IMR-90 (cell line): Measurements from ENCODE around the gene SNTA1. TPM values are rescaled to one million over a fixed set of nuclear protein-coding genes. Genes with fewer than 3 reads are reported as not detected.

Experiments used
- ATAC-seq: fragments of 200-7000 bp; cut with Tn5 transposase; 2 replicates; pipeline ENCODE4 v1.9.1; 2020; ENCODE audit warnings: low read depth, mild to moderate bottlenecking, moderate library complexity
- BruUV-seq: library from RNA; stranded (reverse); fragments of 400-500 nt; replicated peaks from 2 replicates; lab custom pipeline; 2021; lab: Mats Ljungman, UMichigan
- CTCF ChIA-PET: fragments of 300-600 bp; formaldehyde crosslinking; extraction: SDS; loops from one replicate; lab custom pipeline; 2021; ENCODE audit warnings: antibody characterized with exemption; lab: Yijun Ruan, JAX
- POLR2A ChIA-PET: fragments of 300-600 bp; sonication (Branson Sonifier 250); formaldehyde crosslinking; loops from one replicate; lab custom pipeline; 2022; ENCODE audit warnings: antibody characterized with exemption; ENCODE audit not compliant: unreplicated experiment; lab: Charles Lee
- DNase-seq: peaks from one replicate; pipeline ENCODE4 v3.0.0; 2013
- H2AFZ ChIP-seq: replicated peaks from 2 replicates; pipeline ENCODE3; 2013; ENCODE audit warnings: low read length, mild to moderate bottlenecking; ENCODE audit not compliant: poor library complexity
- H2AK5ac ChIP-seq: 2 replicates; pipeline ENCODE4 v1.6.1; 2013; ENCODE audit warnings: low read depth, low read length, inconsistent platforms
- H2AK9ac ChIP-seq: replicated peaks from 2 replicates; pipeline ENCODE3; 2013; ENCODE audit warnings: mild to moderate bottlenecking, low read depth, low read length, moderate library complexity; ENCODE audit not compliant: poor library complexity
- H2BK120ac ChIP-seq: 2 replicates; pipeline ENCODE4 v1.6.1; 2013; ENCODE audit warnings: low read depth, low read length, inconsistent platforms
- H2BK15ac ChIP-seq: 3 replicates; pipeline ENCODE4 v1.6.1; 2013; ENCODE audit warnings: low read depth, low read length, inconsistent platforms
- H2BK20ac ChIP-seq: 2 replicates; pipeline ENCODE4 v1.6.1; 2013; ENCODE audit warnings: low read depth, mild to moderate bottlenecking, inconsistent platforms, low read length, moderate library complexity
- H2BK5ac ChIP-seq: 2 replicates; pipeline ENCODE4 v1.6.1; 2013; ENCODE audit warnings: mild to moderate bottlenecking, low read depth, low read length, inconsistent platforms; ENCODE audit not compliant: poor library complexity, severe bottlenecking
- H3K14ac ChIP-seq: replicated peaks from 2 replicates; pipeline ENCODE4 v1.6.1; 2013; ENCODE audit warnings: low read depth, low read length, inconsistent platforms
- H3K18ac ChIP-seq: 2 replicates; pipeline ENCODE4 v1.6.1; 2013; ENCODE audit warnings: low read depth, low read length, control low read depth
- H3K23ac ChIP-seq: 2 replicates; pipeline ENCODE4 v1.6.1; 2013; ENCODE audit warnings: low read depth, low read length, inconsistent platforms
- H3K27ac ChIP-seq: 2 replicates; pipeline ENCODE4 v1.5.1; 2013; ENCODE audit warnings: mild to moderate bottlenecking, control low read depth, low read length; ENCODE audit not compliant: insufficient read depth
- H3K27me3 ChIP-seq: 2 replicates; pipeline ENCODE4 v1.6.1; 2013; ENCODE audit warnings: low read length; ENCODE audit not compliant: control insufficient read depth, insufficient read depth
- H3K36me3 ChIP-seq: 2 replicates; pipeline ENCODE4 v1.6.1; 2013; ENCODE audit warnings: low read length, mixed read lengths; ENCODE audit not compliant: control insufficient read depth, insufficient read depth
- H3K4ac ChIP-seq: 2 replicates; pipeline ENCODE4 v1.6.1; 2013; ENCODE audit warnings: low read depth, low read length, inconsistent platforms
- H3K4me1 ChIP-seq: 2 replicates; pipeline ENCODE4 v1.6.1; 2013; ENCODE audit warnings: low read length, mixed read lengths; ENCODE audit not compliant: control insufficient read depth, insufficient read depth
- H3K4me2 ChIP-seq: 2 replicates; pipeline ENCODE4 v1.6.1; 2013; ENCODE audit warnings: low read depth, mild to moderate bottlenecking, control low read depth, low read length, moderate library complexity
- H3K4me3 ChIP-seq: 2 replicates; pipeline ENCODE4 v1.5.1; 2013; ENCODE audit warnings: low read depth, mild to moderate bottlenecking, control low read depth, low read length, moderate library complexity; ENCODE audit not compliant: insufficient read depth
- H3K56ac ChIP-seq: 2 replicates; pipeline ENCODE4 v1.6.1; 2013; ENCODE audit warnings: low read length, inconsistent platforms; ENCODE audit not compliant: insufficient read depth; ENCODE audit errors: extremely low read depth
- H3K79me1 ChIP-seq, 2 experiments: 2 replicates each; pipeline ENCODE4 v1.6.1; 2013; ENCODE audit warnings: low read length in 2 of 2, inconsistent platforms in 1 of 2, low read depth in 1 of 2
- H3K9ac ChIP-seq: 2 replicates; pipeline ENCODE4 v1.6.1; 2013; ENCODE audit warnings: low read depth, low read length, control low read depth
- H3K9me1 ChIP-seq: 2 replicates; pipeline ENCODE4 v1.6.1; 2013; ENCODE audit warnings: low read length, inconsistent platforms; ENCODE audit not compliant: insufficient read depth
- H3K9me3 ChIP-seq: 2 replicates; pipeline ENCODE4 v1.6.1; 2013; ENCODE audit warnings: low read length; ENCODE audit not compliant: control insufficient read depth, insufficient read depth
- H4K20me1 ChIP-seq: 2 replicates; pipeline ENCODE4 v1.6.1; 2013; ENCODE audit warnings: low read length, inconsistent platforms; ENCODE audit not compliant: insufficient read depth
- H4K5ac ChIP-seq: 2 replicates; pipeline ENCODE4 v1.6.1; 2013; ENCODE audit warnings: mild to moderate bottlenecking, low read depth, low read length, control low read depth
- H4K8ac ChIP-seq, 2 experiments: 2 replicates each; pipeline ENCODE4 v1.6.1; 2013; ENCODE audit warnings: low read depth in 2 of 2, low read length in 2 of 2, control low read depth in 1 of 2, inconsistent platforms in 1 of 2
- H4K91ac ChIP-seq: 2 replicates; pipeline ENCODE4 v1.6.1; 2013; ENCODE audit warnings: low read depth, low read length, inconsistent platforms; ENCODE audit not compliant: insufficient read depth
- BHLHE40 ChIP-seq: fragments of 150-350 bp; IDR thresholded peaks from 2 replicates; pipeline ENCODE4 v1.6.1; 2016; ENCODE audit warnings: mild to moderate bottlenecking, low read depth, low read length
- CEBPB ChIP-seq: IDR thresholded peaks from 2 replicates; pipeline ENCODE4 v1.6.1; 2012; ENCODE audit warnings: low read depth, low read length, improper control_type of control experiment
- POLR2A ChIP-seq: IDR thresholded peaks from 2 replicates; pipeline ENCODE4 v1.6.1; 2012; ENCODE audit warnings: mild to moderate bottlenecking, low read depth, low read length
- RCOR1 ChIP-seq: IDR thresholded peaks from 2 replicates; pipeline ENCODE4 v1.6.1; 2012; ENCODE audit warnings: mild to moderate bottlenecking, low read length, improper control_type of control experiment; ENCODE audit not compliant: insufficient replicate concordance
- RFX5 ChIP-seq: IDR thresholded peaks from 2 replicates; pipeline ENCODE4 v1.8.0; 2012; ENCODE audit warnings: low read depth, mild to moderate bottlenecking, low read length, moderate library complexity
- SMC3 ChIP-seq: fragments of 150-350 bp; IDR thresholded peaks from 2 replicates; pipeline ENCODE4 v1.6.1; 2016; ENCODE audit warnings: low read depth, mild to moderate bottlenecking, antibody characterized with exemption, low read length, moderate library complexity
- USF2 ChIP-seq: fragments of 150-350 bp; IDR thresholded peaks from 2 replicates; pipeline ENCODE4 v1.6.1; 2017; ENCODE audit warnings: mild to moderate bottlenecking, antibody characterized with exemption, low read length, low read depth
- WGBS, 2 experiments: methylation state at CpG; one replicate each; pipeline versions ENCODE4 v1.1.5 to v1.1.7; 2013; ENCODE audit warnings: missing lambda C conversion rate in 2 of 2; ENCODE audit not compliant: insufficient read length in 1 of 2; ENCODE audit errors: extremely low coverage in 2 of 2; 5-methylcytosine and 5-hydroxymethylcytosine counted together
- dilution Hi-C: fragments of 300-500 bp; cut with HindIII; formaldehyde crosslinking; loops from one replicate; pipeline ENCODE4 v1.14.3; 2018; ENCODE audit warnings: low sequenced_read_pairs; ENCODE audit not compliant: unreplicated experiment
- in situ Hi-C: fragments of 300-500 bp; cut with MboI; formaldehyde crosslinking; loops from 3 replicates; pipeline ENCODE4 v1.14.3; 2019; ENCODE audit warnings: low sequenced_read_pairs, inconsistent platforms, mixed read lengths
- intact Hi-C: fragments of 100-400 bp; cut with micrococcal nuclease; formaldehyde crosslinking; loops from 2 replicates; pipeline ENCODE4 v1.10.0; 2022
- polyA plus RNA-seq, 3 experiments: library from polyadenylated mRNA; depleted of rRNA; stranded (reverse); fragments of >200 nt; gene quantifications; 2 replicates each; pipeline ENCODE4 v1.2.3, GENCODE V29; 2012; ENCODE audit warnings: low replicate concordance in 1 of 3
- total RNA-seq: library from RNA; depleted of rRNA; stranded (reverse); fragments of >200 nt; gene quantifications from 2 replicates; pipeline ENCODE4 v1.2.3, GENCODE V29; 2012

Gene SNTA1
- total and polyA plus RNA-seq, 2 of the 4 experiments (the other 2 are of a cell fraction) = 10.6 to 15.4 TPM

- H3K23ac ChIP-seq = no peak overlapping the region
- no peaks in the 10 kb centered on the region; the same call in 1 of the 2 replicates for H3K27me3 ChIP-seq
- H3K9me1 ChIP-seq = no peaks in the 10 kb centered on the region
- H3K4me3 ChIP-seq = no peak overlapping the region
- no peaks in the 10 kb centered on the region for H3K36me3 ChIP-seq
- H3K27ac ChIP-seq = no peak overlapping the region
- POLR2A ChIA-PET = no interaction called here
- H3K4me1 ChIP-seq = no peaks in the 10 kb centered on the region
- no peak overlapping the region for H3K56ac ChIP-seq
- no peak overlapping the region for H2BK120ac ChIP-seq
- intact Hi-C loops = no loop called here
- no peak overlapping the region for H4K8ac ChIP-seq
- no peak overlapping the region for H2BK5ac ChIP-seq
- no peaks in the 10 kb centered on the region for H4K20me1 ChIP-seq
- no peaks in the 10 kb centered on the region for H3K9me3 ChIP-seq
- dilution Hi-C loops = no loop called here
- H4K5ac ChIP-seq = no peak overlapping the region
- no peak overlapping the region for H3K4me2 ChIP-seq
- ATAC-seq (no peak), DNase-seq (no peak)
- in situ Hi-C loops = no loop called here
- H3K4ac ChIP-seq = no peak overlapping the region
- no peaks in the 10 kb centered on the region for H3K79me1 ChIP-seq
- no peak overlapping the region for H2BK15ac ChIP-seq
- BruUV-seq = no TSS peak
- H2AK5ac ChIP-seq = no peak overlapping the region
- H3K18ac ChIP-seq = no peak overlapping the region
- H3K14ac ChIP-seq = no peak overlapping the region
- H2AK9ac ChIP-seq = no peak overlapping the region
- TF ChIP-seq RCOR1 = no peak
- TF ChIP-seq CEBPB = no peak
- no peak for TF ChIP-seq RFX5
- no peak for TF ChIP-seq USF2
- TF ChIP-seq SMC3 = no peak
- no peak for TF ChIP-seq BHLHE40
- no peak for TF ChIP-seq POLR2A
- no peak overlapping the region for H2AFZ ChIP-seq
- CTCF ChIA-PET = interaction anchor here (0.6 kb wide), 1 partner anchor 13 kb away, joined by 3 read pairs; no protein-coding TSS in a partner anchor
- no peak overlapping the region for H4K91ac ChIP-seq
- H2BK20ac ChIP-seq = no peak overlapping the region
- WGBS, 2 experiments = no CpG with 5 or more reads among the region's 7 CpGs
- no peak overlapping the region for H3K9ac ChIP-seq
Observed at GRCh38 chr20:33463332-33464101, 20.0 kb upstream of the SNTA1 start.
